ENCODE data around the gene NLRC3. TPM values are rescaled to one million over a fixed set of nuclear protein-coding genes. Genes with fewer than 3 reads are reported as not detected.
"Not testable (repeated sequence)": the region's sequence is repeated elsewhere in the genome, so short reads cannot be mapped to it uniquely, and the experiment has no call there.

The NLRC3 gene
- total RNA-seq, 1 experiment from 2014 or later: 0.06 TPM

DNA sequence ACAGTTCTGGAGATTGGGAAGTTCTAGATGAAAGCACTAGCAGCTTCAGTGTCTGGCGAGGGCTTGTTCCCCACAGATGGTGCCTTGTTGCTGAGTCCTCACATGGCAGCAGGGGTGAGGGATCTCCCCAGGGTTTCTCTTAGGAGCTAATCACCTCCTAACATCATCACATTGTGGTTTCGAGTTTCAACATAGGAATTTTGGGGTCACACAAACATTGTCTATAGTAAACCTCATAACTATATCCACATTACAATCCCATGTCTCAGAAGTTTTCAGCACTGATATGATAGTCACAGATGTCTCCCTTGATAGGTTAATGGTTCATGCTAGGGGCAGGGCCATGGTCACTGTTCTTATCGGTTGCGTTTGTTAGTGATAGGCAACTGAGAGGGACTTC lies 62.6 kb downstream of the NLRC3 start:
- DNase-seq (ENCODE audit: low read depth): peak; percentile 6

DNA sequence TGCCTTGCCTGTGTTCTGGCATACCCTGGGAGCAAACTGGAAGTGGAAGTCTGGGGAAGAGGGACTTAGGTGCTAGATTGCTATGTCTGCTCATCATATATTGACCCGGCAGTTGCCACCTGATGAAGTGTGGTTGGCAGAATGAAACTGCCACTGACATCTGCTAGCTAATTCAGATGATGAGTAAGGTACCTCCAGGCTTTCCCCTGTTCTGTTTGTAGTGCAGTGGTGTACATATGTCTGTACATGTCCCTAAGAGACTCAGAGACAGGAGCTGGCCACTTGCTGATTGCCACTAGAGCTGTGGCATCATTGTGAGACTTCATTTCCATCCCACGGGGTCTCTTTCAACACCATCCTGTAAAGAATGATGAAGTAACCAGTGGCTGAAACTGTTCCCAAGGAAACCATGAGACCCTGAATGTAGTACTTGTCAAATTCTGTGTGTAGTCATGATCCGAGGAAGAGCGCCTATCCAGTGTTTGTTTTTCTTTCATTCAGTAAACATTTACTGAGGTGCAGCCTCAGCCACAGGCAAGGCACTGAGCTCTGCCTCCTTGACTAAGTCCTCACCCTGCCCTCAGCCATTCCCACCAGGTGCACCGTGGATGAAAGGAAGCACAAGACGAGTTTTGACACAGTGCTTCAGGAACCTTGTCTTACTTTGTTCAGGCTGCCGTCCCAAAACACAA lies 63.2 kb downstream of the NLRC3 start:
- no peak for DNase-seq (ENCODE audit: low read depth)

DNA sequence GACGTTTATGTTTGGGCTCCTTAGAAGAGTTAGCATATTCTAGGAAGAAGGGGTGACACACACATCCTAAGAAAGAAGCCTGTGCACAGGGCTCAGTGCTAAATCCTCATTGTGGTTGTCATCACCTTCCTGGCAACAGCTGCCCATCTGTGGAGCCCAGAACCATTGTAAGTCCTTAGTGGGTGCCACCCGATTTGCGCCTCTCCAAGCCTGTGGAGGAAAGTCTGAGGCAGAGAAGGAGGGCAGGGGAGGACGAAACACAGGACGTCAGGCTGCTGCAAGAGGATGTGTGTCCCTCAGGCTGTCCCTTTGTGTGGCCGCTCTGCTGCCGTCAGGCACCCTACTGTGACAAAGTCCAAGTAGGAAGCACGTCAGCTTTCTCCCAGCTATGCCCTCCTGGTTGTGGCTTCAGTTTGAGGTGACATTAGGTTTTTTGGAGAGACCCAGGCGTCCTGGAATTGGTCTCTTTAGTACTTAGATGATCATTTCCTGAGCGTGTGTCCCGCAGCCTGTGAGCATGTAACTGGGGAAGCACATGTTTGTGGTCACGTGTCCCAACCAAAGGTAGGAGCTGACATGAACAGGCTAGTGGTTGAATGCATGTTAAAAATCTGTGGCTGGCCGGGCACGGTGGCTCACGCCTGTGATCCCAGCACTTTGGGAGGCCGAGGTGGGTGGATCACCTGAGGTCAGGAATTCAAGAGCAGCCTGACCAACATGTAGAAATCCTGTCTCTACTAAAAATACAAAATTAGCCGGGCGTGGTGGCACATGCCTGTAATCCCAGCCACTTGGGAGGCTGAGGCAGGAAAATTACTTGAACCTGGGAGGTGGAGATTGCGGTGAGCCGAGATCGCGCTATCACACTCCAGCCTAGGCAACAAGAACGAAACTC lies 65.7 kb downstream of the NLRC3 start:
- no peak for DNase-seq (ENCODE audit: low read depth)

DNA sequence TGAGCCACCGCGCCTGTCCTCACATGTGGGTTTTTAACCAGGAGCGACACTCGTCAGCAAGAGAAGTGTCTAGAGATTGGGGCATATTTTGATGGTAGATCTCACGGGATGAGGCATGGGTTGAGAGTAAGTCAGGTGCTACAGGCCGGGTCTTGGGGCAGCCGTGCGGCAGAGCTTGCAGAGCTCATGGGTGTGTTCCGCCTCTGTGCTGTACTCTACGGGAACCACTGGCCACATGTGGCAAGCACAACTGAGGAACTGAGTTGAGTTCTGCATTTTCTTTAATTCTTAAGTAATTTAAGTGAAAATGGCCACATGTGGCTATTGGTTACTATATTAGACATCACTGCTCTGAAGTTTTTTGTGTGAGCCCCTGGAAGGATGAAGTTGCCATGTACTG lies 66.8 kb downstream of the NLRC3 start:
- DNase-seq (ENCODE audit: low read depth): no peak

DNA sequence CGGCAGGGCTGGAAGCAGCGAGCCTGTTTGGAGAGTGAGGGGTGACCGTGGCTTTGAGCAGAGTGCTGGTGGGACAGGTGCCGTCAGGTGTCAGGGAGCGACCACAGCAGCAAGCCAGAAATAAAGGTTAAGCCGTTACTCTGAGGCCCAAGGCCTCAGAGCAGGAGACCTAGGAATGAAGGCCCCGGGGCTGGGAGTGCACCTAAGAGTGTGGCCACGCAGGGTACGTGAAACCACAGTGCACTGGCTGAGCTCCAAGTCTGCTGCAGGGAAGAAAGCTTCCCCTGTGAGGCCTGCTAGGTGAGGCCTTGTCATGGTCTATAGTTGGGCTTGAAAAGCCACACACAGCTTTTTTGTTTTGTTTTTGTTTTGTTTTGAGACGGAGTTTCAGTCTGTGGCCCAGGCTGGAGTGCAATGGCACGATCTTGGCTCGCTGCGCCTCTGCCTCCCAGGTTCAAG lies 67.7 kb downstream of the NLRC3 start:
- no peak for DNase-seq (ENCODE audit: low read depth)

DNA sequence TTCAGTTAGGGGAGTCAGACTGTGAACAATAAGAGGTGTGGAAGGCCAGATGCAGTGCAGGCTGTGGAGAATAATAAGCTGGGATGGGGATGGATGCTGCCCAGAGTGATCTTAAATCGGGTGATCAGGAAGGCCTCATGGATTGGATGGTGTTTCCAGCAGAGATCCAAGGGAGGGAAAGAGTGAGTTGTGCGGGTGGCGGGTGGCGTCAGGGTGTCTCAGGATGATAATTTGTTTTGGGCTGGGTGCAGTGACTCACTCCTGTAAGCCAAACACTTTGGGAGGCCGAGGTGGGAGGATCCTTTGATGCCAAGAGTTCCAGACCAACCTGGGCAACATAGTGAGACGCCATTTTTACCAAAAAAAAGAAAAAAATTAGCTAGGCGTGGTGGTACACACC lies 68.5 kb downstream of the NLRC3 start:
- peak; percentile 32 for DNase-seq (ENCODE audit: low read depth)

DNA sequence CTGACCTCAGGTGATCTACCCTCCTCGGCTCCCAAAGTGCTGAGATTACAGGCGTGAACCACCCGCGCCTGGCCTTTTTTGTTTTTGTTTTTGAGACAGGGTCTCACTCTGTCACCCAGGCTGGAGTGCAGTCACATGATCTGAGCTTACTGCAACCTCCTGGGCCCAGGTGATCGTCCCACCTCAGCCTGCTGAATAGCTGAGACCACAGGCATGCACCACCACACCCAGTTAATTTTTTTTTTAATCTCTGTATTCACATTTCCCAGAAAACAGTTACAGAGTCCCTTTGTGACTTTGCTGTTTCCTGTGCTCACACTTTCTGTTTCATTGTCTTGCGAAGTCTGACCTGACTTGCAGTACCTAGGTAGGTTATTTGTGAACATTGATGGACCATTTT lies 73.7 kb downstream of the NLRC3 start:
- DNase-seq (ENCODE audit: low read depth): no peak

DNA sequence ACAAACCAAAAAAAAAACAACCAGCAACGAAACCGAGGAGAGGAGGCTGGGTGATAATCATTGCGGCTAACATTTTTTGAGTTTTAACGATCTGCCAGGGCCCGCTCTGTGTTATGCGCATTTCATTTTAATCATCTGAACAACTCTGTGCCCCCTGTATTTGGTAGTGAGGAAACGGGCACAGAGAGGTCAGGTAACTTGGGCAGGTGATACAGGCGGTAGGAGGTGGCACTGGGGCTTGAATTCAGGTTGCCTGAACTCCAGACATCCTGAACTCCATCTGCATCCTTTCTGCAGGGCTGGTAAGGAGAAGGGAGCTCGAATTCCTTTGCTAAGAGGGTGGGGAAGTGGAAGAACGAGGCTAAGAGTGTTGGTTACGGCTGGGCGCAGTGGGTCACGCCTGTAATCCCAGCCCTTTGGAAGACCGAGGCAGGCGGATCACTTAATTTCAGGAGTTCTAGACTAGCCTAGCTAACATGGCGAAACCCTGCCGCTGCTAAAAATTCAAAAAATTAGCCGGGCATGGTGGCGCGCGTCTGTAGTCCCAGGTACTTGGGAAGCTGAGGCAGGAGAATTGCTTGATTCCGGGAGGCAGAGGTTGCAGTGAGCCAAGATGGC lies 75.3 kb downstream of the NLRC3 start:
- no peak for DNase-seq (ENCODE audit: low read depth)

DNA sequence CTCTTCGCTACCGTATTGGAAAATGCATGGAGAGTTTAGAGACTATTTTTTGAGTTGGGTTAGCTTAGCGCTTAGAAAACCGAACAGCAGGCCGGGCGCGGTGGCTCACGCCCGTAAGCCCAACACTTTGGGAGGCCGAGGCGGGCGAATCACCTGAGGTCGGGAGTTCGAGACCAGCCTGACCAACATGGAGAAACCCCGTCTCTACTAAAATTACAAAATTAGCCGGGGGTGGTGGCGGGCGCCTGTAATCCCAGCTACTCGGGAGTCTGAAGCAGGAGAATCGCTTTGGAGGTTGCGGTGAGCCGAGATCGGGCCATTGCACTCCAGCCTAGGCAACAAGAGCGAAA lies 75.8 kb downstream of the NLRC3 start:
- not testable (repeated sequence) for DNase-seq (ENCODE audit: low read depth)

DNA sequence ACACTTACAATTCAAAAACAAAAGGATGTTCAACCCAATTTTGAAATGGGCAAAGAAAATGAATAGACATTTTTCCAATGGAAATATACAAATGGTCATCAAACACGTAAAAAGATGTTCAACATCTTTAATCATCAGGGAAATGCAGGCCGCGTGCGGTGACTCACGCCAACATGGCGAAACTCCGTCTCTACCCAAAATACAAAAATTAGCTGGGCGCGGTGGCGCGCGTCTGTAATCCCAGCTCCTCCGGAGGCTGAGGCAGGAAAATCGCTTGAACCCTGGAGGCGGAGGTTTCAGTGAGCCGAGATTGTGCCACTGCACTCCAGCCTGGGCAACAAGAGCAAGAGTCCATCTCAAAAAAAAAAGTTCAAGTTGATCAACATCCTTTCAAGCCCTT lies 78.2 kb downstream of the NLRC3 start:
- no peak for DNase-seq (ENCODE audit: low read depth)

DNA sequence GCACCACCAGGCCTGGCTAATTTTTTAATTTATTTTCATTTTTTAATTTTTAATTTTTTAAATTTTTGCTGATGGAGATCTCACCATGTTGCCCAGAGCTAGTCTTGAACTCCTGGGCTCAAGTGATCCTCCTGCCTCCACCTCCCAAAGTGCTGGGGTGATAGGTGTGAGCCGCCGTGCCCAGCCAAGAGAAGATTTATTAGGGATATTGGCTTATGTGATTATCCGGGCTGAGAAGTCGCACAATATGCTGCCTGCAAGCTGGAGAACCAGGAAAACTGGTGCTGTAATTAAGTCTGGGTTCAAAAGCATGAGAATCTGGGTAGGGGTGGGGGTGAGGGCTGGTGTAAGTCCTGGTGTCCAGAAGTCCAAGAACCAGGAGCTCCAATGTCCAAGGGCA lies 79.4 kb downstream of the NLRC3 start:
- DNase-seq (ENCODE audit: low read depth): no peak

DNA sequence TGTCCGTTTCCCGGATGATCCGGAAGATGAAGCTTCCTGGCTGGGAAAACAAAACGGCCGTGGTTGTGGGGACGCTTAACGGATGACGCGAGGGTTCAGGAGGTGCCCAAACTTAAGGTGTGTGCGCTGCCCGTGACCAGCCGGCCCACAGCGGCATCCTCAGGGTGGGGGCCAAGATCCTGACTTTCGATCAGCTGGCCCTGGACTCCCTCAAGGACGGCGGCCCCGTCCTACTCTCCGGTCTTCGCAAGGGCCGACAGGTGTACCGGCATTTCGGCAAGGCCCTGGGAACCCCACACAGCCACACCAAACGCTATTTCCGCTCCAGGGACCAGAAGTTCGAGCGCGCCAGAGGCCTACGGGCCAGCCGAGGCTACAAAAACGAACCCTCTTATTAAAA lies 80.8 kb downstream of the NLRC3 start:
- DNase-seq (ENCODE audit: low read depth): no peak

DNA sequence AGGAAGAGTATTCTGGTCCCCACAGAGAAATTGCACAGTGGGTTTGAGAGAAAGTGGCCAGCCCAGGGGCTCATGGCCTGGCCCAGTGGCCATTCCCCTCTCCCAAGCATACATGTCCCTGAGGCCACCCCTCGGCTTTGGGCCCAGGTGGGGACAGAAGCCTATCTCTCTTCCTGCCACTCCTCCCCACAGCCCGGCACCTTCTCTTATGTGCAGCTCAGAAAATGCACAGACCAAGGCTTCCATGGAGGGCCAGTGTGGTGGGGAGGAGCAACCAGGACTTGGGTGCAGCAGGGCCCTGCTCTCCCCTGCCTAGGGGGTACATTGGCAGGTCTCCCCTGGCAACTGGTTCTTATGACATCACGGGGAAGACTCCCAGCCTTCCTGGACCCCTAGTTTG lies 82.0 kb downstream of the NLRC3 start, which contains the start of gene C16orf90:
Gene C16orf90 (minus strand): TSS at position 314 of the 400 bp plus-strand sequence. CDS start 68 bp downstream, at position 246.
- DNase-seq (ENCODE audit: low read depth): no peak

DNA sequence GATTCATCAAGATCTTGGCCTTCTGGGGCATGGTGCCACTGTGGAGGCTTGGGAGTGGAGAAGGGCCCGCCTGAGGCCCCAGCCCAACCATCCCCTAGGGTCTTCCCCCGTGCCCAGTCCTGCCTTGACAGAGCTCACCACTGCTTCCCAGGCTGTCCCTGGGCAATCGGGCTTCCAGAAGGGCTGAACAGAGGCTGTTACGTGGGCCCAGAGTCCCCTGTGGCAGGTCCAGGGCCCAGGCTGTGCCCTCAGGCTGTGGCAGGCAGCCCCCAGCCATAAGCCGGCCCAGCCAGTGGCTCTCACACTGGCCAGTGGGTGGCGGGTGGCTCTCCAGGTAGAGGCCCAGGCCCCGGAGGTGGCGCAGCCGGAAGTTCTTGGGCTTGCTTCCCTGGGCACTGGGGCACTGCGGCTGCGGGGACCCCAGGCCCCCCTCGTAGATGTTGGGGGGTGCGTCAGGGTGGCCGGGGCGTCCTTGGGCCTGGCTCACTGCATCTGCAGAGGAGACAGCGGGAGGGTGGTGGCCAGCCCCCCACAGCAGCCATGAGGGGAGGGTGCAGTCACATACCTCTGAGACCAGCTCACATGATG lies 82.7 kb downstream of the NLRC3 start:
- DNase-seq (ENCODE audit: low read depth): no peak

DNA sequence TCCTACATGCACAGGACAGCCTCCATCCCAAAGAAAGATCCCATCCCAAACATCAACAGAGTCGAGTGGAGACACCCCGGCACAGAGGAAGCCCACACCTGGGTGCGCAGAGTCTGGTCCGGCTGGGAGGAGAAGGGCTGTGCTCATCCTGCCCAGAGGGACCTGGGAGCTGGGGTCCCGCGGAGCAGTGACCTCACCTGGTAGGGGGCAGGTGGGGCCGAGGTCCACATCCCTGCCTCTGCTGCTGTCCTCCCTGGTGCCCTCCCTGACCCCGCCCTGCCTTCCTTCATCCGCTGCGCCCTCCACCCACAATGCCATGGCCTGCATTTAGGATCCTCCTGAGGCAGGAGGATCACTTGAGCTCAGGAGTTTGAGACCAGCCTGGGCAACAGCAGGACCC lies 84.8 kb downstream of the NLRC3 start:
- DNase-seq (ENCODE audit: low read depth): no peak

DNA sequence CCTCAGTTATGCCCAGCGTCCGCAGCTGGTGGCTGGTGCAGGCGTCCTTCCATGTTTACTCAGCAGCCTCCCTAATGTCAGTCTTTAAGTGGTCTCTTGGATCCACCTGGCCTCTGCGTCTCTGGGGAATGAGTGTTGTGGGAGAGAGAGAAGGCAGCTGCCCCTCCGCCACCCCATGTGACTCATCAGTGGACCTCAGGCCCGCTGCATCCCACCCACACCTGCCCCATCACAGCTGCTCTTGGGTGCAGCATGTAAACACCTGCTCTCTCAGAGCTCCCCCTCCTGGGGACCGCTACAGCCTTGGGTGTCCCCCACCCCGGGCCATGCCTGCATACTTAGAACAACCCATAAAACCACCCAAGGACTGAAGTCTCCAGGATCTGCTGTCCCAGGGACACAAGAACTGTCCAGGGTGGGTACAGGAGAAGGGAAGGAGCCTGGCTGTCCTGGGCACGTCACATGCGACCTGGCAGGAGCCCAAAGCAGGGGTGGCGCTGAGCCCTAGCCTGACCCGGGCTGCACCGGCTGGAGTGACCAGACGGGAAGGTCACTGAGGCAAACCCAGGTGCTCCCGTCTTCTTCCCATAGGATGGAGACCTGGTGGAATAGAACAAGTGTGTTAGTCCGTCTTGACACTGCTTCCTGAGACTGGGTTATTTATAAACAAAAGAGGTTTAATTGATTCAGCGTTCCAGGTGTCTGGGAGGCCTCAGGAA lies 86.1 kb downstream of the NLRC3 start:
- no peak for DNase-seq (ENCODE audit: low read depth)

Other genes starting within 250 kb of the NLRC3 start
- gene OR2C1, start 221.5 kb downstream of the NLRC3 start, total RNA-seq (2014; rRNA removed; shearing (Covaris generic)): not detected in 2 replicates
- 7.6 and 14.2 TPM in 2 replicates for gene ZSCAN32, start 176.4 kb downstream of the NLRC3 start, total RNA-seq (2014; rRNA removed; shearing (Covaris generic))
- gene ZNF174, start 176.2 kb downstream of the NLRC3 start, total RNA-seq (2014; rRNA removed; shearing (Covaris generic)): 3.8 and 7.4 TPM in 2 replicates
- gene ZNF597, start 133.9 kb downstream of the NLRC3 start, total RNA-seq (2014; rRNA removed; shearing (Covaris generic)): not detected in 2 replicates
- 0.83 and 2.2 TPM in 2 replicates for gene NAA60, start 133.7 kb downstream of the NLRC3 start, total RNA-seq (2014; rRNA removed; shearing (Covaris generic))
- not detected in 2 replicates for gene C16orf90, start 81.9 kb downstream of the NLRC3 start, total RNA-seq (2014; rRNA removed; shearing (Covaris generic))
- 19.2 and 21.9 TPM in 2 replicates for gene CLUAP1, start 76.4 kb downstream of the NLRC3 start, total RNA-seq (2014; rRNA removed; shearing (Covaris generic))
- 2.6 and 3.5 TPM in 2 replicates for gene SLX4, start 34.2 kb upstream of the NLRC3 start, total RNA-seq (2014; rRNA removed; shearing (Covaris generic))
- 2.8 and 3.2 TPM in 2 replicates for gene DNASE1, start 77.3 kb upstream of the NLRC3 start, total RNA-seq (2014; rRNA removed; shearing (Covaris generic))
- gene TRAP1, start 140.1 kb upstream of the NLRC3 start, total RNA-seq (2014; rRNA removed; shearing (Covaris generic)): 72.8 and 76.9 TPM in 2 replicates

All from Daoy (cell line).